ENCODE data around the gene ME3.

The ME3 gene

GRCh38 chr11:86692317-86692716, 19.9 kb upstream of the ME3 start:
- Histone ChIP-seq H3K9ac (ENCODE audit: low read length) (no peak overlapping the region), H3K27me3 (ENCODE audit: control insufficient read depth, insufficient read depth, low read length) (no peaks in the 10 kb centered on the region), H3K27ac (ENCODE audit: low read length) (no peak overlapping the region), H3K4me1 (ENCODE audit: control insufficient read depth, low read depth, low read length) (no peaks in the 10 kb centered on the region), H3K36me3 (ENCODE audit: control insufficient read depth, low read depth, low read length) (no peaks in the 10 kb centered on the region), H3K4me3 (ENCODE audit: low read length) (no peak overlapping the region), H3K9me3 (ENCODE audit: control insufficient read depth, low read depth, low read length) (no peaks in the 10 kb centered on the region)

- Histone ChIP-seq H3K4me3 (ENCODE audit: low read length) (no peak overlapping the region), H3K27me3 (ENCODE audit: control insufficient read depth, insufficient read depth, low read length) (no peaks in the 10 kb centered on the region), H3K9ac (ENCODE audit: low read length) (no peak overlapping the region), H3K9me3 (ENCODE audit: control insufficient read depth, low read depth, low read length) (no peaks in the 10 kb centered on the region), H3K36me3 (ENCODE audit: control insufficient read depth, low read depth, low read length) (no peaks in the 10 kb centered on the region), H3K27ac (ENCODE audit: low read length) (no peak overlapping the region), H3K4me1 (ENCODE audit: control insufficient read depth, low read depth, low read length) (no peaks in the 10 kb centered on the region)
Observed at GRCh38 chr11:86688398-86689179, 16.2 kb upstream of the ME3 start.

- no peaks in the 10 kb centered on the region for H3K4me1 ChIP-seq (ENCODE audit: control insufficient read depth, low read depth, low read length)
- no peaks in the 10 kb centered on the region for H3K27me3 ChIP-seq (ENCODE audit: control insufficient read depth, insufficient read depth, low read length)
- no peaks in the 10 kb centered on the region for H3K36me3 ChIP-seq (ENCODE audit: control insufficient read depth, low read depth, low read length)
- H3K9me3 ChIP-seq (ENCODE audit: control insufficient read depth, low read depth, low read length), result no peaks in the 10 kb centered on the region
- no peak overlapping the region for H3K9ac ChIP-seq (ENCODE audit: low read length)
- no peak overlapping the region for H3K27ac ChIP-seq (ENCODE audit: low read length)
- H3K4me3 ChIP-seq (ENCODE audit: low read length), result no peak overlapping the region
Observed at GRCh38 chr11:86687185-86687778, 14.9 kb upstream of the ME3 start.

GRCh38 chr11:86686531-86686930, 14.1 kb upstream of the ME3 start:
- H3K9me3 ChIP-seq (ENCODE audit: control insufficient read depth, low read depth, low read length), result no peaks in the 10 kb centered on the region
- H3K4me1 ChIP-seq (ENCODE audit: control insufficient read depth, low read depth, low read length), result no peaks in the 10 kb centered on the region
- no peak overlapping the region for H3K27ac ChIP-seq (ENCODE audit: low read length)
- H3K4me3 ChIP-seq (ENCODE audit: low read length), result no peak overlapping the region
- no peaks in the 10 kb centered on the region for H3K36me3 ChIP-seq (ENCODE audit: control insufficient read depth, low read depth, low read length)
- no peak overlapping the region for H3K9ac ChIP-seq (ENCODE audit: low read length)
- no peaks in the 10 kb centered on the region for H3K27me3 ChIP-seq (ENCODE audit: control insufficient read depth, insufficient read depth, low read length)

GRCh38 chr11:86681483-86681756, 9.0 kb upstream of the ME3 start:
- H3K4me1 ChIP-seq (ENCODE audit: control insufficient read depth, low read depth, low read length), result peaks cover 22% of the 10 kb centered on the region
- no peak overlapping the region for H3K9ac ChIP-seq (ENCODE audit: low read length)
- no peaks in the 10 kb centered on the region for H3K27me3 ChIP-seq (ENCODE audit: control insufficient read depth, insufficient read depth, low read length)
- no peak overlapping the region for H3K27ac ChIP-seq (ENCODE audit: low read length)
- H3K36me3 ChIP-seq (ENCODE audit: control insufficient read depth, low read depth, low read length), result no peaks in the 10 kb centered on the region
- H3K9me3 ChIP-seq (ENCODE audit: control insufficient read depth, low read depth, low read length), result no peaks in the 10 kb centered on the region
- no peak overlapping the region for H3K4me3 ChIP-seq (ENCODE audit: low read length)

GRCh38 chr11:86680716-86681482, 8.5 kb upstream of the ME3 start:
- no peaks in the 10 kb centered on the region for H3K36me3 ChIP-seq (ENCODE audit: control insufficient read depth, low read depth, low read length)
- H3K9me3 ChIP-seq (ENCODE audit: control insufficient read depth, low read depth, low read length), result no peaks in the 10 kb centered on the region
- no peaks in the 10 kb centered on the region for H3K27me3 ChIP-seq (ENCODE audit: control insufficient read depth, insufficient read depth, low read length)
- no peak overlapping the region for H3K9ac ChIP-seq (ENCODE audit: low read length)
- peaks cover 22% of the 10 kb centered on the region for H3K4me1 ChIP-seq (ENCODE audit: control insufficient read depth, low read depth, low read length)
- no peak overlapping the region for H3K27ac ChIP-seq (ENCODE audit: low read length)
- H3K4me3 ChIP-seq (ENCODE audit: low read length), result no peak overlapping the region

- H3K36me3 ChIP-seq (ENCODE audit: control insufficient read depth, low read depth, low read length), result no peaks in the 10 kb centered on the region
- H3K27ac ChIP-seq (ENCODE audit: low read length), result no peak overlapping the region
- no peak overlapping the region for H3K4me3 ChIP-seq (ENCODE audit: low read length)
- no peaks in the 10 kb centered on the region for H3K9me3 ChIP-seq (ENCODE audit: control insufficient read depth, low read depth, low read length)
- no peak overlapping the region for H3K9ac ChIP-seq (ENCODE audit: low read length)
- peaks cover 22% of the 10 kb centered on the region for H3K4me1 ChIP-seq (ENCODE audit: control insufficient read depth, low read depth, low read length)
- no peaks in the 10 kb centered on the region for H3K27me3 ChIP-seq (ENCODE audit: control insufficient read depth, insufficient read depth, low read length)
Observed at GRCh38 chr11:86678823-86679222, 6.4 kb upstream of the ME3 start.

GRCh38 chr11:86678296-86678695, 5.9 kb upstream of the ME3 start:
- H3K27me3 ChIP-seq (ENCODE audit: control insufficient read depth, insufficient read depth, low read length), result peaks cover 3% of the 10 kb centered on the region
- H3K36me3 ChIP-seq (ENCODE audit: control insufficient read depth, low read depth, low read length), result no peaks in the 10 kb centered on the region
- H3K4me1 ChIP-seq (ENCODE audit: control insufficient read depth, low read depth, low read length), result peaks cover 22% of the 10 kb centered on the region
- no peaks in the 10 kb centered on the region for H3K9me3 ChIP-seq (ENCODE audit: control insufficient read depth, low read depth, low read length)
- H3K9ac ChIP-seq (ENCODE audit: low read length), result no peak overlapping the region
- H3K4me3 ChIP-seq (ENCODE audit: low read length), result no peak overlapping the region
- H3K27ac ChIP-seq (ENCODE audit: low read length), result no peak overlapping the region

GRCh38 chr11:86676533-86677154, 4.2 kb upstream of the ME3 start:
- peaks cover 22% of the 10 kb centered on the region for H3K4me1 ChIP-seq (ENCODE audit: control insufficient read depth, low read depth, low read length)
- no peaks in the 10 kb centered on the region for H3K9me3 ChIP-seq (ENCODE audit: control insufficient read depth, low read depth, low read length)
- H3K9ac ChIP-seq (ENCODE audit: low read length), result no peak overlapping the region
- H3K27ac ChIP-seq (ENCODE audit: low read length), result no peak overlapping the region
- H3K27me3 ChIP-seq (ENCODE audit: control insufficient read depth, insufficient read depth, low read length), result peaks cover 19% of the 10 kb centered on the region
- no peak overlapping the region for H3K4me3 ChIP-seq (ENCODE audit: low read length)
- no peaks in the 10 kb centered on the region for H3K36me3 ChIP-seq (ENCODE audit: control insufficient read depth, low read depth, low read length)

GRCh38 chr11:86676010-86676409, 3.6 kb upstream of the ME3 start:
- no peak overlapping the region for H3K9ac ChIP-seq (ENCODE audit: low read length)
- H3K36me3 ChIP-seq (ENCODE audit: control insufficient read depth, low read depth, low read length), result no peaks in the 10 kb centered on the region
- H3K27ac ChIP-seq (ENCODE audit: low read length), result no peak overlapping the region
- H3K27me3 ChIP-seq (ENCODE audit: control insufficient read depth, insufficient read depth, low read length), result peaks cover 26% of the 10 kb centered on the region
- no peak overlapping the region for H3K4me3 ChIP-seq (ENCODE audit: low read length)
- H3K9me3 ChIP-seq (ENCODE audit: control insufficient read depth, low read depth, low read length), result no peaks in the 10 kb centered on the region
- peaks cover 26% of the 10 kb centered on the region for H3K4me1 ChIP-seq (ENCODE audit: control insufficient read depth, low read depth, low read length)

- Histone ChIP-seq H3K9me3 (ENCODE audit: control insufficient read depth, low read depth, low read length) (no peaks in the 10 kb centered on the region), H3K4me3 (ENCODE audit: low read length) (no peak overlapping the region), H3K27ac (ENCODE audit: low read length) (no peak overlapping the region), H3K36me3 (ENCODE audit: control insufficient read depth, low read depth, low read length) (no peaks in the 10 kb centered on the region), H3K27me3 (ENCODE audit: control insufficient read depth, insufficient read depth, low read length) (peaks cover 35% of the 10 kb centered on the region), H3K4me1 (ENCODE audit: control insufficient read depth, low read depth, low read length) (peaks cover 30% of the 10 kb centered on the region), H3K9ac (ENCODE audit: low read length) (no peak overlapping the region)
Observed at GRCh38 chr11:86675017-86675416, 2.6 kb upstream of the ME3 start.

Measured in iPS-18a (cell line).